GM13977 (cell line): ENCODE data around the gene LRRC57.
"Not testable (repeated sequence)": the region's sequence is repeated elsewhere in the genome, so short reads cannot be mapped to it uniquely, and the experiment has no call there.

Experiments
- DNase-seq: peaks from one replicate; pipeline ENCODE4 v3.0.0; 2012; ENCODE audit warnings: low spot score
- in situ Hi-C: fragments of 300-500 bp; cut with MboI; formaldehyde crosslinking; loops from one replicate; pipeline ENCODE4 v1.12.0; 2022; ENCODE audit warnings: low sequenced_read_pairs, low pct_unique_long_range_greater_than_20kb, mixed read lengths, inconsistent platforms; ENCODE audit not compliant: unreplicated experiment
- TF ChIP-seq, protein P1 (sequence below): IDR thresholded peaks from 2 replicates; pipeline ENCODE4 v1.5.1; 2012; ENCODE audit warnings: mild to moderate bottlenecking, control low read depth; ENCODE audit not compliant: insufficient read depth; ENCODE audit errors: extremely low read depth, missing control alignments

Gene LRRC57

DNA sequence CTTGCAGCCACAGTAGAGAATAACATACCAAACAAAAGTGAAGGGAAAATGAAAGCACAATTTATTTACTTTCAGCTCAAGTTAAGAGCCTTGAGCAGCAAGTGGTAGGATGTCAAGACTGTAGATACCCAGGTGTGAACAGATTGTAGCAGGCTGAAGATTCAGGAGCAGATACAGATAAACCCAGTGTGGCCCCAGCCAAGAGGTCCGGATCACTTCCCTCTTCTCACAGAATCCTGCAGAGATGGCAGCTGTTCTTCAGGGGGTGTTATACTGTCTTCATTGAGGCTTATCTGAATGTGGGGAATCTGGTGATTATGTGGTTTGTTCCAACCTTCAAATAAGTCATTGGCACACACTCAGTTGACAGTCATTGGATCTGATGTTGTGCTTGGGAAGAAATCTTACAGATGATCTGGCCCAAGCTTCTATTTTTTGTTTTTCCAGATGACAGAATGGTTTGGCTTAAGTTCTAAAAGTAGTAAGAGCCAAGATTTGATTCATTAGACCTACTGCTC is 29.0 kb upstream of the LRRC57 start:
- DNase-seq = peak; percentile 36
- in situ Hi-C loops = no loop called here

DNA sequence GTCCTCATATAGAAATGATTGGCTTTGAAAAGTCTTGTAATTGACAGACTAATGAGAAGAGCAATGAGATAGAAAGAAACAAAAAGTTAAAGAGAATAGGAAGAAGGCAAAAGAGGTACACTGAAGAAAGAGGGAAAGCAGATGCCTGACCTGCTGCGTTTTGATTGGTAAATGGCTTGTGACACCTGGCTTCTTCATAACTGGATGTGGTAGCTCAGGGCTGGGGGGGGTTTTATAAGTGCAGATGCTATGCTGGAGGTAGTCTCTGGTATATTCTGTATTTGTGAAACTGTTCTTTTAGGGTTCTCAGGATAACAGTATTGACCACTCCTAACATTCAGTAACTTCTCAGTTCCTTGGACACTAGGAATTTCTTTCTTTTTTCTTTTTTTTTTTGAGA is 28.2 kb upstream of the LRRC57 start:
- peak; percentile 43 for DNase-seq
- TF ChIP-seq, protein P1, sequence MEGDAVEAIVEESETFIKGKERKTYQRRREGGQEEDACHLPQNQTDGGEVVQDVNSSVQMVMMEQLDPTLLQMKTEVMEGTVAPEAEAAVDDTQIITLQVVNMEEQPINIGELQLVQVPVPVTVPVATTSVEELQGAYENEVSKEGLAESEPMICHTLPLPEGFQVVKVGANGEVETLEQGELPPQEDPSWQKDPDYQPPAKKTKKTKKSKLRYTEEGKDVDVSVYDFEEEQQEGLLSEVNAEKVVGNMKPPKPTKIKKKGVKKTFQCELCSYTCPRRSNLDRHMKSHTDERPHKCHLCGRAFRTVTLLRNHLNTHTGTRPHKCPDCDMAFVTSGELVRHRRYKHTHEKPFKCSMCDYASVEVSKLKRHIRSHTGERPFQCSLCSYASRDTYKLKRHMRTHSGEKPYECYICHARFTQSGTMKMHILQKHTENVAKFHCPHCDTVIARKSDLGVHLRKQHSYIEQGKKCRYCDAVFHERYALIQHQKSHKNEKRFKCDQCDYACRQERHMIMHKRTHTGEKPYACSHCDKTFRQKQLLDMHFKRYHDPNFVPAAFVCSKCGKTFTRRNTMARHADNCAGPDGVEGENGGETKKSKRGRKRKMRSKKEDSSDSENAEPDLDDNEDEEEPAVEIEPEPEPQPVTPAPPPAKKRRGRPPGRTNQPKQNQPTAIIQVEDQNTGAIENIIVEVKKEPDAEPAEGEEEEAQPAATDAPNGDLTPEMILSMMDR = no peak
- in situ Hi-C loops = no loop called here

More for the DNA sequence above, 29.0 kb upstream of the LRRC57 start:
- TF ChIP-seq, protein P1 = no peak

GRCh38 chr15:42576040-42576594 is 27.5 kb upstream of the LRRC57 start:
- in situ Hi-C loops = no loop called here
- DNase-seq = peak; percentile 18
- TF ChIP-seq, protein P1 = no peak

GRCh38 chr15:42575188-42576039 is 26.8 kb upstream of the LRRC57 start, which contains the start of gene STARD9:
STARD9 (plus strand) TSS chr15:42575606; CDS start chr15:42575716, 110 bp downstream.
- in situ Hi-C loops = no loop called here
- TF ChIP-seq, protein P1 = no peak
- DNase-seq = peak; percentile 98

DNA sequence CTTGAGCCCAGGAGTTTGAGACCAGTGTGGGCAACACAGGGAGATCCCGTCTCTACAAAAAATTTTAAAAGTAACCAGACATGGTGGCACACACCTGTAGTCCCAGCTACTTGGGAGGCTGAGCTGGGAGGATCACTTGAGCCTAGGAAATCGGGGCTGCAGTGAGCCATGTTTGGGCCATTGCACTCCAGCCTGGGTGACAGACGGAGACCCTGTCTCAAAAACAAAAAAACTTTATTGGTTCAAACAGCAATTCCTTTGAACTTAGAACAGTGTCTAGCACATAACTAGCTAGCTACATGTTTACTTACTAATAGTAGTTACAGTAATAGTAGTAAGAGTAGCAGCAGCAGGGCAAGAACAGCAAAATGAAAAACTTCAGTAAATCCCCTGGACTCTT is 10.1 kb upstream of the LRRC57 start:
- TF ChIP-seq, protein P1 = no peak
- no peak for DNase-seq
- in situ Hi-C loops = no loop called here

DNA sequence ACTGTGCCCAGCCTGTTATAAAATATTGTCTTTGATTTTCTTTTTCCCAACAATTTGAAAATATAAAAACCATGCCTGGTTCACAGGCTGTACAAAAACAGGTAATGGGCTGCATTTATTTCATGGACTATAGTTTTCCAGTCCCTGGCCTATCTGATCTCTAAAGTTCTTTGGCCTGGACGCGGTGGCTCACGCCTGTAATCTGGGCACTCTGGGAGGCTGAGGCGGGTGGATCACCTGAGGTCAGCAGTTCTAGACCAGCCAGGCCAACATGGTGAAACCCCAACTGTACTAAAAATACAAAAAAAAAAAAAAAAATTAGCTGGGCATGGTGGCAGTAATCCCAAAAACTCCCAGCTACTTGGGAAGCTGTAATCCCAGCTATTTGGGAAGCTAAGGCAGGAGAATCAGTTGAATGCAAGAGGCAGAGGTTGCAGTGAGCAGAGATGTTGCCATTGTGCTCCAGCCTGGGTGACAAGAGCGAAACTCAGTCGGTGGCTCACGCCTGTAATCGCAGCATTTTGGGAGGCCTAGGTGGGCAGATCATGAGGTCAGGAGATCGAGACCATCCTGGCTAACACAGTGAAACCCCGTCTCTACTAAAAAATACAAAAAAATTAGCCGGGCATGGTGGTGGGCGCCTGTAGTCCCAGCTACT is 8.1 kb upstream of the LRRC57 start:
- in situ Hi-C loops, DNase-seq: not testable (repeated sequence)

- no peak for DNase-seq
- TF ChIP-seq, protein P1 = no peak
- in situ Hi-C loops = no loop called here
Measured at GRCh38 chr15:42553554-42553953, 5.0 kb upstream of the LRRC57 start.
